Measurements from ENCODE around the gene SMARCA5. TPM values are rescaled to one million over a fixed set of nuclear protein-coding genes. Genes with fewer than 3 reads are reported as not detected.

SMARCA5 gene
- total and polyA plus RNA-seq, 4 experiments from 2014 or later: 22.3 to 61.2 (median 48.2) TPM

GRCh38 chr4:143531380-143531779 is 17.9 kb downstream of the SMARCA5 start:
- H3K27me3 Mint-ChIP-seq: no peaks in the 10 kb centered on the region
- intact Hi-C loops (cut with micrococcal nuclease): no loop called here

DNA sequence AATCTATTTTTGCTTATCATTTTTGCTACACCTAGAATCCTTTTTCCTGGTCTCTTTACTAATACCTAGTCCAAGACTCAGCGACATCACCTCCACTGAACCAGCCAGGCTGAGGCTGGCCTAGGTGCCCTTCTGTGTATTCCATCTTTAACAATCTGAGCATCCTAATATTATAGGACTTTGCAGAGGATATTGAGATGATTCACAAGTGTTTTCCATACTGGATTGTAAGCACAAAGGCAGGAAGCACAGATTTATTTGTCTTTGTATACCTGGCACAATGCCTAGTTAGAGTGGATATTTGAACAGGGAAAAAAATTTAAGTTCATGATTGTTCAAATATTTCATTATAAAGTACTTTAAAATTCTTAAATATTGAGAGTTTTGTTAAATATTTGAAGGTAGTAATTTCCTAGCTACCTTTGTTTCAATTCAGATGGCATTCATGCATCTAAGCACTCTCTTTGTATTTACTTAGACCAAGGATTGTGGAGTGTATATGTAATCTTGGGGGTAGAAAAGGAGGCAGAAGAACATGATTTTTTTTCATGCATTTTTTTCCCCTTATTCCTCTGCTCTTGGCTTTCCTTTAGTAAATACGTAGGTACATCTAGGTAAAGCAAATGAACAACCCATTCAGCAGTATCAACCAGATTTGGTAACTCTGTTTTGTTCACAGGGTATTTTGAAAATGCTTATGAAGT is 18.4 kb downstream of the SMARCA5 start:
- Mint-ChIP-seq H3K4me1 (peaks cover 5 to 10% (median 7%) of the 10 kb centered on the region in 4 donors), H3K27ac (peak overlapping the region in 4 of 7 donors; percentile 22 to 78 (median 36)), H3K4me3 (no peak overlapping the region), H3K27me3 (no peaks in the 10 kb centered on the region), H3K9me3 (no peaks in the 10 kb centered on the region), H3K36me3 (peaks cover 66 to 85% of the 10 kb centered on the region in 2 donors)
- intact Hi-C loops (cut with micrococcal nuclease): no loop called here
- Histone ChIP-seq H3K4me1 (ENCODE audit: insufficient read depth, low read length) (no peaks in the 10 kb centered on the region), H3K4me3 (ENCODE audit: low read length in 2 of 2) (no peak overlapping the region), H3K27me3 (ENCODE audit: insufficient read depth, low read length) (no peaks in the 10 kb centered on the region), H3K36me3 (ENCODE audit: insufficient read depth, low read length) (peaks cover 77% of the 10 kb centered on the region), H3K9me3 (ENCODE audit: control insufficient read depth in 1 of 2, low read length in 2 of 2) (no peaks in the 10 kb centered on the region), H3K27ac (ENCODE audit: low read depth, low read length) (no peak overlapping the region)
- no peak for DNase-seq
- POLR2A ChIA-PET (ENCODE audit: partially characterized antibody): no interaction called here
- CTCF ChIA-PET (ENCODE audit: partially characterized antibody): interaction anchor here (1.1 to 1.2 kb wide), 2 partner anchors 19 to 22 kb away, joined by 3 read pairs; partner anchors contain the start of gene SMARCA5

More at GRCh38 chr4:143531380-143531779, 17.9 kb downstream of the SMARCA5 start:
- Histone ChIP-seq H3K4me1 (ENCODE audit: insufficient read depth, low read length) (no peaks in the 10 kb centered on the region), H3K36me3 (ENCODE audit: insufficient read depth, low read length) (peaks cover 77% of the 10 kb centered on the region), H3K4me3 (ENCODE audit: low read length in 2 of 2) (no peak overlapping the region), H3K27me3 (ENCODE audit: insufficient read depth, low read length) (no peaks in the 10 kb centered on the region), H3K9me3 (ENCODE audit: control insufficient read depth in 1 of 2, low read length in 2 of 2) (no peaks in the 10 kb centered on the region), H3K27ac (ENCODE audit: low read depth, low read length) (no peak overlapping the region)
- DNase-seq: peak in 1 of 5 donors; percentile 6
- H3K27ac Mint-ChIP-seq: peak overlapping the region in 5 of 7 donors; percentile 22 to 78 (median 46)
- peaks cover 66 to 85% of the 10 kb centered on the region in 2 donors for H3K36me3 Mint-ChIP-seq
- ChIA-PET POLR2A (ENCODE audit: partially characterized antibody) (no interaction called here), CTCF (ENCODE audit: partially characterized antibody) (interaction anchor here (1.1 to 1.2 kb wide), 2 partner anchors 18 to 21 kb away, joined by 3 read pairs; partner anchors contain the start of gene SMARCA5)
- H3K4me1 Mint-ChIP-seq: peaks cover 5 to 14% (median 8%) of the 10 kb centered on the region in 4 donors
- H3K9me3 Mint-ChIP-seq: no peaks in the 10 kb centered on the region
- no peak overlapping the region for H3K4me3 Mint-ChIP-seq

DNA sequence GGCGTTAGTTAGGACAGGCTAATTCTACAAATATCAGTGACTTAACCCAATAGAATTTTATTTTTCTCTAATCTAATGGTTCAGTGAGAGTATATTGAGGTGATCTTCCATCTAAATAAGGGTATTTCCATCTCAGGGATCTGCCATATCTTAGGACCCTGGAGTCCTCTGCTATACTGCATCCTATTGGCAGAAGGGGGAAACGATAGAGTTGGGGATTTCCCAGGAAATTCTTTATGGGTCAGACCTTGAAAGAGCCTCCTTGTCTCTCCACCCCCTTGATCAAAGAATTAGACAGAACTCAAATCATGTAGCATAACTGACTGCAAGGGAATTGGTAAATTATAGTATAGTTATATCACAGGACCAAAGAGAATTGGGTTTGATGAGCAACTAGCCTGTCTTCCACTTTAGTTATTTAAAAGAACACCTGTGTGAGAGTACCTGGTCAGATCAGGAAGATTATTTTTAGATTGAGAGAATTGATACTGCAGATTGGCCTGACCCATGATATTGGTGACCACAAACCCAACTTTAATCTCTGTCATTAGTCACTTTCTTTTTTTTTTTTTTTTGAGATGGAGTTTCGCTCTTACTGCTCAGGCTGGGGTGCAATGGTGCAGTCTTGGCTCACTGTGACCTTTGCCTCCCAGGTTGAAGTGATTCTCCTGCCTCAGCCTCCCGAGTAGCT is 25.6 kb downstream of the SMARCA5 start:
- Mint-ChIP-seq H3K36me3 (peaks cover 68 to 82% of the 10 kb centered on the region in 2 donors), H3K27me3 (no peaks in the 10 kb centered on the region), H3K27ac (peak overlapping the region in 6 of 7 donors; percentile 19 to 73 (median 40)), H3K4me1 (peaks cover 11 to 17% (median 14%) of the 10 kb centered on the region in 4 donors), H3K9me3 (no peaks in the 10 kb centered on the region), H3K4me3 (no peak overlapping the region)
- H3K36me3 ChIP-seq (ENCODE audit: insufficient read depth, low read length): peaks cover 73% of the 10 kb centered on the region
- no peak for DNase-seq
- ChIA-PET POLR2A (ENCODE audit: partially characterized antibody) (no interaction called here), CTCF (ENCODE audit: partially characterized antibody) (no interaction called here)
- H3K4me1 ChIP-seq (ENCODE audit: insufficient read depth, low read length): no peaks in the 10 kb centered on the region
- H3K9me3 ChIP-seq (ENCODE audit: control insufficient read depth in 1 of 2, low read length in 2 of 2): no peaks in the 10 kb centered on the region
- H3K27ac ChIP-seq (ENCODE audit: low read depth, low read length): no peak overlapping the region
- H3K27me3 ChIP-seq (ENCODE audit: insufficient read depth, low read length): no peaks in the 10 kb centered on the region
- H3K4me3 ChIP-seq (ENCODE audit: low read length in 2 of 2): no peak overlapping the region
- intact Hi-C loops (cut with micrococcal nuclease): no loop called here

DNA sequence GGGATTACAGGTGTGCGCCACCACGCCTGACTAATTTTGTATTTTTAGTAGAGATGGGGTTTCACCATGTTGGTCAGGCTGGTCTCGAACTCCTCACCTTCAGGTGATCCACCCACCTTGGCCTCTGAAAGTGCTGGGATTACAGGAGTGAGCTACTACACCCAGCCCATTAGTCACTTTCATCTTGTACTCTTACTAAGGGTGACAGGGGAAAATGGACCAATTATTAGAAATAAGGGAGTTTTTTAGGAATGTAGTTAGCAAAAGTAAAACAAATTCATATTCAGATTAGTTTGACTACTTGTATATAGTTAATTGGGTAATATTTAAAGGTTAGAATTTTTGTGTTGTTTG is 26.1 kb downstream of the SMARCA5 start:
- no peak overlapping the region for H3K27ac ChIP-seq (ENCODE audit: low read depth, low read length)
- no peak overlapping the region for H3K4me3 Mint-ChIP-seq
- intact Hi-C loops (cut with micrococcal nuclease): no loop called here
- H3K27me3 Mint-ChIP-seq: no peaks in the 10 kb centered on the region
- peaks cover 72% of the 10 kb centered on the region for H3K36me3 ChIP-seq (ENCODE audit: insufficient read depth, low read length)
- no peaks in the 10 kb centered on the region for H3K4me1 ChIP-seq (ENCODE audit: insufficient read depth, low read length)
- peaks cover 11 to 17% (median 14%) of the 10 kb centered on the region in 4 donors for H3K4me1 Mint-ChIP-seq
- no peaks in the 10 kb centered on the region for H3K9me3 Mint-ChIP-seq
- peaks cover 72 to 82% of the 10 kb centered on the region in 2 donors for H3K36me3 Mint-ChIP-seq
- DNase-seq: no peak
- no peak overlapping the region for H3K4me3 ChIP-seq (ENCODE audit: low read length in 2 of 2)
- H3K9me3 ChIP-seq (ENCODE audit: control insufficient read depth in 1 of 2, low read length in 2 of 2): no peaks in the 10 kb centered on the region
- CTCF ChIA-PET (ENCODE audit: partially characterized antibody): no interaction called here
- POLR2A ChIA-PET (ENCODE audit: partially characterized antibody): no interaction called here
- peak overlapping the region in 3 of 7 donors; percentile 31 to 73 (median 43) for H3K27ac Mint-ChIP-seq
- no peaks in the 10 kb centered on the region for H3K27me3 ChIP-seq (ENCODE audit: insufficient read depth, low read length)

DNA sequence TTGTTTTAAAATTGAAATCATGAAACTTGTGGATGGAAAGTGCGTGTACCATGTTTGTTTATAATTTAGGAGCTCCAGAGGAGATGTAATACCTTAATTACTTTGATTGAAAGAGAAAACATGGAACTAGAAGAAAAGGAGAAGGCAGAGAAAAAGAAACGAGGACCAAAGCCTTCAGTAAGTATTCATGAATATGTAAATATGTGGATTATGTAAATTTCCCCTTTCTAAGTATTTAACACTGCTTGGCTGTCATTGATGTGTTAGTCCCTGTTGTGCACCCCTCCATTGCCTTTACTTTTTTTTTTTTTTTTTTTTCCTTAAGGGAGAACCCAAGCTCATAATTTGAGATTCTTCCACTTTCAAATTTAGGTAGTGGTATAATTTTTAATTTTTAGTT is 36.4 kb downstream of the SMARCA5 start:
- Mint-ChIP-seq H3K36me3 (peaks cover 48 to 73% of the 10 kb centered on the region in 2 donors), H3K27me3 (no peaks in the 10 kb centered on the region), H3K4me1 (peaks cover 0 to 12% (median under 1%) of the 10 kb centered on the region in 4 donors), H3K4me3 (no peak overlapping the region), H3K27ac (peak overlapping the region in 2 of 7 donors; percentile 17 to 75), H3K9me3 (no peaks in the 10 kb centered on the region)
- no peak for DNase-seq
- ChIA-PET CTCF (ENCODE audit: partially characterized antibody) (interaction anchor here (0.7 kb wide), 1 partner anchor 8 kb away, joined by 4 read pairs; no protein-coding TSS in a partner anchor), POLR2A (ENCODE audit: partially characterized antibody) (interaction anchor here (1.1 kb wide), 1 partner anchor 39 kb away, joined by 3 read pairs; no protein-coding TSS in a partner anchor)
- no peak overlapping the region for H3K27ac ChIP-seq (ENCODE audit: low read depth, low read length)
- H3K4me3 ChIP-seq (ENCODE audit: low read length in 2 of 2): no peak overlapping the region
- H3K4me1 ChIP-seq (ENCODE audit: insufficient read depth, low read length): no peaks in the 10 kb centered on the region
- no peaks in the 10 kb centered on the region for H3K27me3 ChIP-seq (ENCODE audit: insufficient read depth, low read length)
- H3K9me3 ChIP-seq (ENCODE audit: control insufficient read depth in 1 of 2, low read length in 2 of 2): no peaks in the 10 kb centered on the region
- intact Hi-C loops (cut with micrococcal nuclease): loop anchor here (10.0 kb wide), 1 partner anchor 365 kb away; the partner anchor contains the start of gene USP38
- peaks cover 57% of the 10 kb centered on the region for H3K36me3 ChIP-seq (ENCODE audit: insufficient read depth, low read length)

- H3K27me3 Mint-ChIP-seq: no peaks in the 10 kb centered on the region
- Histone ChIP-seq H3K27ac (ENCODE audit: low read depth, low read length) (no peak overlapping the region), H3K27me3 (ENCODE audit: insufficient read depth, low read length) (no peaks in the 10 kb centered on the region), H3K4me3 (ENCODE audit: low read length in 2 of 2) (no peak overlapping the region), H3K36me3 (ENCODE audit: insufficient read depth, low read length) (peaks cover 18% of the 10 kb centered on the region), H3K4me1 (ENCODE audit: insufficient read depth, low read length) (peaks cover 12% of the 10 kb centered on the region), H3K9me3 (ENCODE audit: control insufficient read depth in 1 of 2, low read length in 2 of 2) (no peaks in the 10 kb centered on the region)
- POLR2A ChIA-PET (ENCODE audit: partially characterized antibody): no interaction called here
- H3K9me3 Mint-ChIP-seq: peaks cover 0 to 2% (median 0%) of the 10 kb centered on the region in 8 donors
- peaks cover 17 to 42% of the 10 kb centered on the region in 2 donors for H3K36me3 Mint-ChIP-seq
- intact Hi-C loops (cut with micrococcal nuclease): loop anchor here (10.0 kb wide), 1 partner anchor 370 kb away; the partner anchor contains the start of gene USP38
- H3K4me3 Mint-ChIP-seq: no peak overlapping the region
- peak overlapping the region in 2 of 7 donors; percentile 43 to 51 for H3K27ac Mint-ChIP-seq
- no peak for DNase-seq
- H3K4me1 Mint-ChIP-seq: peaks cover 8 to 17% (median 14%) of the 10 kb centered on the region in 4 donors
- CTCF ChIA-PET (ENCODE audit: partially characterized antibody): no interaction called here
These were observed 41.5 kb downstream of the SMARCA5 start for GRCh38 chr4:143554728-143555597.

Measured in CD4-positive, alpha-beta memory T cell (primary cell).